T-cell (primary cell): Measurements from ENCODE around the gene SLC30A10. TPM values are rescaled to one million over a fixed set of nuclear protein-coding genes. Genes with fewer than 3 reads are reported as not detected.

ENCODE experiments used
- ATAC-seq, 4 experiments: fragments of 200-7000 bp in 3 of 4; fragments of 150-1000 bp in 1 of 4; cut with Tn5 transposase; replicated peaks in 1 of 4; 1 replicate in 3 of 4; 2 replicates in 1 of 4; pipeline ENCODE4 v1.10.0; 2021; ENCODE audit warnings: moderate library complexity in 3 of 4, mild to moderate bottlenecking in 2 of 4, moderate number of reproducible peaks in 1 of 4
- CTCF ChIA-PET, 2 donors: fragments of 300-600 bp; sonication (Branson Sonifier 250); formaldehyde crosslinking; loops; one replicate each; lab custom pipeline; 2022; ENCODE audit warnings: antibody characterized with exemption in 2 of 2; lab: Charles Lee
- POLR2A ChIA-PET, 2 donors: fragments of 300-600 bp; sonication (Branson Sonifier 250); formaldehyde crosslinking; loops; one replicate each; lab custom pipeline; 2022; ENCODE audit warnings: antibody characterized with exemption in 2 of 2; lab: Charles Lee
- DNase-seq, 35 experiments: peaks; one replicate each; pipeline versions ENCODE4 v3.0.0 to v3.0.0-alpha.2; 2013 to 2023
- H3K27ac ChIP-seq: one replicate; pipeline ENCODE4 v1.5.1; 2013; ENCODE audit warnings: low read length
- H3K27me3 ChIP-seq, 2 experiments: replicated peaks in 1 of 2; 1 replicate in 1 of 2; 2 replicates in 1 of 2; pipeline versions ENCODE4 v1.6.1 to v1.7.0; 2013; ENCODE audit warnings: low read length in 1 of 2, mixed read lengths in 1 of 2; ENCODE audit not compliant: control insufficient read depth in 2 of 2, insufficient read depth in 2 of 2; ENCODE audit errors: extremely low read depth in 1 of 2
- H3K36me3 ChIP-seq, 2 donors: 1 replicate in 1 of 2; 2 replicates in 1 of 2; pipeline versions ENCODE4 v1.6.1 to v1.7.0; 2013; ENCODE audit warnings: low read length in 1 of 2; ENCODE audit not compliant: control insufficient read depth in 2 of 2, insufficient read depth in 1 of 2; ENCODE audit errors: extremely low read depth in 1 of 2
- H3K4me1 ChIP-seq, 2 experiments: 1 replicate in 1 of 2; 2 replicates in 1 of 2; pipeline versions ENCODE4 v1.6.1 to v1.7.0; 2013; ENCODE audit warnings: low read length in 2 of 2, mixed read lengths in 1 of 2; ENCODE audit not compliant: insufficient read depth in 2 of 2, control insufficient read depth in 1 of 2; ENCODE audit errors: extremely low read depth in 1 of 2
- H3K4me3 ChIP-seq, 2 donors: 1 replicate in 1 of 2; 2 replicates in 1 of 2; pipeline versions ENCODE4 v1.5.1 to v1.7.0; 2013; ENCODE audit warnings: mild to moderate bottlenecking in 2 of 2, low read length in 1 of 2, moderate library complexity in 1 of 2; ENCODE audit not compliant: control insufficient read depth in 1 of 2; ENCODE audit errors: extremely low read depth in 1 of 2
- H3K9me3 ChIP-seq: 2 replicates; pipeline ENCODE4 v1.7.0; 2013
- H3K27ac Mint-ChIP-seq, 2 donors: one replicate each; pipeline ENCODE4 v1.8.0; 2020 to 2021; ENCODE audit warnings: mild to moderate bottlenecking in 2 of 2, mixed read lengths in 2 of 2
- H3K27me3 Mint-ChIP-seq, 2 donors: one replicate each; pipeline ENCODE4 v1.8.0; 2021 to 2022; ENCODE audit warnings: mixed read lengths in 2 of 2
- H3K36me3 Mint-ChIP-seq: one replicate; pipeline ENCODE4 v1.8.0; 2021; ENCODE audit warnings: mixed read lengths
- H3K4me1 Mint-ChIP-seq, 3 donors: one replicate each; pipeline ENCODE4 v1.8.0; 2020 to 2022; ENCODE audit warnings: mixed read lengths in 3 of 3, mild to moderate bottlenecking in 1 of 3
- H3K4me3 Mint-ChIP-seq, 3 donors: one replicate each; pipeline ENCODE4 v1.8.0; 2020 to 2022; ENCODE audit warnings: mild to moderate bottlenecking in 3 of 3, mixed read lengths in 3 of 3, moderate library complexity in 3 of 3
- H3K9me3 Mint-ChIP-seq, 3 donors: one replicate each; pipeline ENCODE4 v1.8.0; 2020 to 2022; ENCODE audit warnings: mixed read lengths in 3 of 3
- WGBS: methylation state at CpG from one replicate; pipeline ENCODE4 v1.1.5; 2013; ENCODE audit warnings: missing lambda C conversion rate; ENCODE audit not compliant: insufficient coverage; 5-methylcytosine and 5-hydroxymethylcytosine counted together
- total RNA-seq, 35 experiments: library from RNA in 6 of 35; stranded (reverse) in 6 of 35; fragments of 120-200 nt in 1 of 35; gene quantifications; one replicate each; pipeline versions ENCODE4 v1.2.1 to v1.2.4 and lab custom pipeline; 2013 to 2026

SLC30A10 gene
- total RNA-seq (under 1 TPM in 2 of 5 donors, not detected in 3; 0.06 to 0.09 TPM), total RNA-seq (lab: John Stamatoyannopoulos, UW) (0 to 0.17 (median 0) reads per million in 29 experiments)
- not detected for total RNA-seq (2013)

DNA sequence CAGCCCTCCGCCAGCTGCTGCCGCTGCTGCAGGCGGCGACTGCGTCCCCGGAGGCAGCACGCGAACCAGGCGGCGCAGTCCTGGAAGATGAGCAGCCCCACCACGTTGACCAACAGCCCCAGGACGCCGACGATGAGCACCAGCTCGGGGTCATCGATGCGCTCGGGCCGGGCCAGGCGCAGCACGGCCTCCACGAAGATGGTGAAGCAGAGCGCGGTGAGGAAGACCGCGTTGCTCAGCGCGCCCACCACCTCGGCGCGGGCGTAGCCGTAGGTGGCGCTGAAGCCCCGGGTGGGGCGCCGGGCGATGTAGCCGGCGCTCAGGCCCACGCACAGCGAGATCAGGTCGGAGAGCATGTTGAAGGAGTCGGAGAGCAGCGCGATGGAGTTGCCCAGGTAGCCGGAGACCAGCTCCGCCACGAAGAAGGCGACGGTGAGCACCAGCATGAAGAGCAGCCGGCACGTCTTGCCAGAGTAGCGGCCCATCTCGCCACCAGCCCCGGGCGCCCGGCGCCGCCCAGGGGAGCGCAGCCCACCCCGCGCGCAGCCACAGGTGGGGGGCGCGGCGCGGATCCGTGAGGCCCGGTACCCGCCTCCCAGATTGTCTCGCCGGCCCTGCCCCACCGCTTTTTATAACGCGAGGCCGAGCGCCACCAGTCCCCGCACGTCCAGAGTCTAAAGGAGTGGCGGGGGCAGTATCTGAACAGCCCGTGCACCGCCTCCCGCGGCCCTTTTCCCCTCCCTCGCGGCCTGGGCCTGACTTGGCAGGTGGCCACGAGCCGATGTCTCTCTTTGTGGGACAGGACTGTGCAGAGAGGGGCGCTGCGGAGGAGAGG, at the start of gene SLC30A10:
SLC30A10 (minus strand) TSS at position 602 of the 835 bp plus-strand sequence; CDS start at position 485, 117 bp downstream.
- Mint-ChIP-seq H3K4me1 (peaks cover 7 to 11% (median 10%) of the 10 kb centered on the region in 3 donors), H3K27ac (no peak within 1 kb of the TSS), H3K27me3 (peaks cover 33 to 39% of the 10 kb centered on the region in 2 donors), H3K36me3 (no peaks in the 10 kb centered on the region), H3K4me3 (peak within 1 kb of the TSS; percentile 49 to 71 (median 57)), H3K9me3 (no peaks in the 10 kb centered on the region)
- no peaks in the 10 kb centered on the region for H3K36me3 ChIP-seq
- ChIA-PET CTCF (no interaction called here), POLR2A (no interaction called here)
- peak within 1 kb of the TSS in 1 of 2 donors; percentile 38 for H3K4me3 ChIP-seq
- 3% methylated on average over 83 of the region's 91 CpGs for WGBS
- peaks cover 0 to 8% of the 10 kb centered on the region in 2 experiments for H3K4me1 ChIP-seq
- ATAC-seq, result peak in 1 of 4 experiments; percentile 20
- H3K27me3 ChIP-seq, result peaks cover 4 to 32% of the 10 kb centered on the region in 2 experiments
- H3K9me3 ChIP-seq, result no peaks in the 10 kb centered on the region
- H3K27ac ChIP-seq, result no peak within 1 kb of the TSS
- no peak for DNase-seq

DNA sequence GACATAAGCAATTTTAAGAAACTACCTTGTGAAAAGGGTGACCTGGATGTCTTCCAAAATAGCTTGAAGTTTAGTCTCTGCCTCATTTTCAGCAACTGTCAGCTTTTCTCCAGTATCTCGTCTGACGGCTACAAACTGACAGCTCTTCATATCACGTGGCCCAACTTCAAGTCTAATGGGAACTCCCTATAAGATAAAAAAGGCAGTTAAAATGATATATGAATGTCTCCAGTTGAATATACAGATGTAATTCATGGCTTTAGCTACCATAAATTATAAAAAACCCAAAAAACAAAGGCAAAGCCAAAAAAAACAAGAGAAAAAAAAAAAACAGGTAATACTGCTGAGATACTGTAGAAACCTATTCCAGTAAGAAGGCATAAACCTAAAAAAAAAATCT, 44.9 kb upstream of the SLC30A10 start:
- peaks cover 63% of the 10 kb centered on the region for H3K36me3 Mint-ChIP-seq
- CTCF ChIA-PET, result no interaction called here

DNA sequence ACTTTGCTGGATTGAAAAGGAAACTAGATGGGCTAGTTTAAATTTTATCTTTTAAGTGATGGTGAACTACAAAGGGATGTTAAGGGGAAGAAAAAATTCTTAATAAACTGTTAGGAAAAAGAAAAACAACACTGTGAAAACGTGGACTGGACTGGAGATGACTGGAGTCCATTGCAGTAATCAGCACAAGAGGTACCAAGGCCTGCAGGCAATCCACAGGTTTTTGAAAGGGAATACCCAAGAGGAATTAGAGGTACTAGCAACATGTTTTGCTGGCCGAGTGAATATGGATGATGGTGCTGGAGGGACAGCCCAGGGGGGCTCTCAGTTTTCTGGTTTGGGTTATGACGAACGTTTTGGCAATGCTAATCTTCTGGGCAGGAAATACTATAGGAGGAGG, 39.0 kb upstream of the SLC30A10 start:
- peaks cover 0 to 23% of the 10 kb centered on the region in 2 donors for H3K36me3 ChIP-seq
- peaks cover 31% of the 10 kb centered on the region for H3K36me3 Mint-ChIP-seq
- no peaks in the 10 kb centered on the region for H3K4me1 ChIP-seq
- H3K4me3 ChIP-seq, result no peak overlapping the region
- no peaks in the 10 kb centered on the region for H3K9me3 Mint-ChIP-seq
- no peak overlapping the region for H3K27ac Mint-ChIP-seq
- DNase-seq (no peak), ATAC-seq (no peak)
- CTCF ChIA-PET, result interaction anchor here in 1 of 2 donors (1.2 kb wide), 1 partner anchor 19 kb away, joined by 3 read pairs; no protein-coding TSS in a partner anchor
- no peaks in the 10 kb centered on the region for H3K27me3 ChIP-seq
- no peak overlapping the region for H3K27ac ChIP-seq
- no peak overlapping the region for H3K4me3 Mint-ChIP-seq
- no peaks in the 10 kb centered on the region for H3K27me3 Mint-ChIP-seq
- no peaks in the 10 kb centered on the region for H3K4me1 Mint-ChIP-seq
- no peaks in the 10 kb centered on the region for H3K9me3 ChIP-seq
- WGBS, result 75% methylated on average over 3 of the region's 4 CpGs
- POLR2A ChIA-PET, result no interaction called here

More for the DNA sequence above, 44.9 kb upstream of the SLC30A10 start:
- Mint-ChIP-seq H3K4me3 (no peak overlapping the region), H3K27ac (peak overlapping the region in 1 of 2 donors; percentile 27), H3K9me3 (no peaks in the 10 kb centered on the region), H3K27me3 (no peaks in the 10 kb centered on the region), H3K4me1 (no peaks in the 10 kb centered on the region)
- H3K9me3 ChIP-seq, result no peaks in the 10 kb centered on the region
- H3K27me3 ChIP-seq, result no peaks in the 10 kb centered on the region
- H3K4me3 ChIP-seq, result no peak overlapping the region
- peaks cover 10 to 59% of the 10 kb centered on the region in 2 donors for H3K36me3 ChIP-seq
- ATAC-seq (no peak), DNase-seq (no peak)
- POLR2A ChIA-PET, result no interaction called here
- no peak overlapping the region for H3K27ac ChIP-seq
- H3K4me1 ChIP-seq, result no peaks in the 10 kb centered on the region
- no CpG with 5 or more reads among the region's 3 CpGs for WGBS

DNA sequence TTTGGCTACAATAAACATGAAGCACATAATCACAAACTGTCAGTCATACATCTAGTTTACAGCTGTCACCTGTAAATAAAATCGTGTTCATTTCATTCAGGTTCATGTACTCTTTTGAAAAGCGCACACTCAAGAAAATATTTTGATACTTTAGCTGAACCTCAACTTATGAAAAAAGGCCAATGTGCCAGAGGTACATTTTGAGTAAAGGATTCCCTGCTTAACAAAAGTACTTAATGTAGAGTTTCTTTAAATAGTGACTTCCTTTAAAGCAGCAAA, 37.7 kb upstream of the SLC30A10 start:
- CTCF ChIA-PET, result no interaction called here
- no peaks in the 10 kb centered on the region for H3K27me3 Mint-ChIP-seq

DNA sequence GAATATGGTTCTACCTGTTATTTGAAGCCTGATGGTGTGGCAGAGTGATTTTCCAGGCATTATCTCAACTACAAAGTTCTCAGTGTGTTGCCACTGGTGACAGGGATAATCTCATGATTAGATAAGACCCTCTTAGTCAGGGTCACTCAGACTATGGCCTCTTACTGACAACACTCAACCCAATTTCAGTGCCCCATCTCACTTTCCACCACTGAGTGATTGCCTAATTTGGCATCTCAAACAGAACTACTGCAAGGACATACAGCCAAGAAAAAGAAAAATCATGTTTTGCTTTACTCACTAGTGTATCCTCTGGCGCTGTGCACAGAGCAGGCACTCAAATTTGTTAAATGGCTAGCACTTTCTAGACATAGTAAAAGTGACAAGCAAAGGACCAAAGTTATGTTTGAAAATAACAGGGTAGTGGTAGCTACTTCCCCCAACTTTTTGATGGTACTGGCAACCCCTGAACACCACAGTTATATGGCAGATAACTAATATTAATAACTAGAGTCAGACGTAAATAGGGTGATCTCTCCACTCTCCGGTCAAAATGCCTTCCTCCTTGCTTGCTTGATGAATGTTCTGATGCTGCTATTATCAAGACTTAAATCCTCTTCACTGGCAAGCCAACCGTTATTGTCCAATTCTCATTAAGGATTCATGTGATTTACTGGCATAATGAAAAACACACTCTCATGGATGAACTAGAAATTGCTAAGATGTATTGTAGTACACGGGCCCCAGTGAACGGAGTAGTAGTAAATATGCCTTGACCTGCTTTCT, 37.1 kb upstream of the SLC30A10 start:
- ATAC-seq (no peak), DNase-seq (no peak)
- Histone ChIP-seq H3K4me3 (no peak overlapping the region), H3K9me3 (no peaks in the 10 kb centered on the region), H3K4me1 (no peaks in the 10 kb centered on the region), H3K27me3 (no peaks in the 10 kb centered on the region), H3K27ac (no peak overlapping the region), H3K36me3 (peaks cover 0 to 13% of the 10 kb centered on the region in 2 donors)
- no peaks in the 10 kb centered on the region for H3K27me3 Mint-ChIP-seq
- ChIA-PET POLR2A (no interaction called here), CTCF (no interaction called here)
- no CpG with 5 or more reads among the region's 6 CpGs for WGBS
- H3K27ac Mint-ChIP-seq, result no peak overlapping the region
- H3K36me3 Mint-ChIP-seq, result peaks cover 23% of the 10 kb centered on the region
- no peak overlapping the region for H3K4me3 Mint-ChIP-seq
- H3K4me1 Mint-ChIP-seq, result no peaks in the 10 kb centered on the region
- H3K9me3 Mint-ChIP-seq, result no peaks in the 10 kb centered on the region

More for the DNA sequence above, 37.7 kb upstream of the SLC30A10 start:
- Histone ChIP-seq H3K36me3 (peaks cover 0 to 17% of the 10 kb centered on the region in 2 donors), H3K27me3 (no peaks in the 10 kb centered on the region), H3K4me3 (no peak overlapping the region), H3K9me3 (no peaks in the 10 kb centered on the region), H3K4me1 (no peaks in the 10 kb centered on the region), H3K27ac (no peak overlapping the region)
- DNase-seq (no peak), ATAC-seq (no peak)
- no CpG with 5 or more reads among the region's 2 CpGs for WGBS
- Mint-ChIP-seq H3K4me1 (no peaks in the 10 kb centered on the region), H3K4me3 (no peak overlapping the region), H3K36me3 (peaks cover 28% of the 10 kb centered on the region), H3K9me3 (no peaks in the 10 kb centered on the region), H3K27ac (no peak overlapping the region)
- POLR2A ChIA-PET, result interaction anchor here in 1 of 2 donors (1.1 kb wide), 1 partner anchor 20 kb away, joined by 3 read pairs; no protein-coding TSS in a partner anchor

DNA sequence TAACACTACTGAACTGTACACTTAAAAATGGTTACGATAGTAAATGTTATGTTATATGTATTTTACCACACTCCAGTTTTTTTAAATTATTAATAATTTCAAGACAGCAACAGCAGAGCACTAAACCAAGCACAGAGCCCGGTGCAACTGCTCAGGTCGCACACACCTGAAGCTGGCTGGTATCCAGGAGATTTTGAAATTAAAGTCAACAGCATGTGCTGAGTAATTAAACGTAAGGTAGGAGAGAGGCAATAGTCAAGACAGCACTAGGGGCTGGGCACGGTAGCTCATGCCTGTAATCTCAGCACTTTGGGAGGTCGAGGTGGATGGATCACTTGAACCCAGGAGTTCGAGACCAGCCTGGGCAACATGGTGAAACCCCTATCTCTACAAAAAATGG, 35.1 kb upstream of the SLC30A10 start:
- Mint-ChIP-seq H3K36me3 (peaks cover 11% of the 10 kb centered on the region), H3K4me1 (no peaks in the 10 kb centered on the region), H3K9me3 (no peaks in the 10 kb centered on the region), H3K4me3 (no peak overlapping the region), H3K27me3 (no peaks in the 10 kb centered on the region), H3K27ac (no peak overlapping the region)
- Histone ChIP-seq H3K36me3 (peaks cover 0 to 3% of the 10 kb centered on the region in 2 donors), H3K27me3 (no peaks in the 10 kb centered on the region), H3K4me3 (no peak overlapping the region), H3K4me1 (no peaks in the 10 kb centered on the region), H3K27ac (no peak overlapping the region), H3K9me3 (no peaks in the 10 kb centered on the region)
- 92% methylated on average over 4 of the region's 7 CpGs for WGBS
- ChIA-PET CTCF (no interaction called here), POLR2A (no interaction called here)
- no peak for ATAC-seq
- no peak for DNase-seq
